GM11168 (cell line): Measurements from ENCODE around the gene ASIC4.

Experiments
- in situ Hi-C: fragments of 300-500 bp; cut with MboI; formaldehyde crosslinking; loops from one replicate; pipeline ENCODE4 v1.12.0; 2022; ENCODE audit warnings: low sequenced_read_pairs; ENCODE audit not compliant: unreplicated experiment

ASIC4 gene

GRCh38 chr2:219527472-219527871, 13.2 kb downstream of the ASIC4 start:
- in situ Hi-C loops: loop anchor here (5.0 to 10.0 kb wide), 2 partner anchors 53 to 125 kb away; no protein-coding TSS in a partner anchor

GRCh38 chr2:219530048-219530963, 16.0 kb downstream of the ASIC4 start:
- in situ Hi-C loops: no loop called here

GRCh38 chr2:219531639-219532377, 17.5 kb downstream of the ASIC4 start:
- in situ Hi-C loops: no loop called here

GRCh38 chr2:219532378-219532649, 18.0 kb downstream of the ASIC4 start:
- in situ Hi-C loops: no loop called here

- in situ Hi-C loops: no loop called here
These were observed 19.8 kb downstream of the ASIC4 start for GRCh38 chr2:219533930-219534661.

- in situ Hi-C loops: no loop called here
These were observed 22.1 kb downstream of the ASIC4 start for GRCh38 chr2:219536425-219536824.

GRCh38 chr2:219536967-219537366, 22.7 kb downstream of the ASIC4 start:
- in situ Hi-C loops: no loop called here

- in situ Hi-C loops: no loop called here
These were observed 23.6 kb downstream of the ASIC4 start for GRCh38 chr2:219537657-219538488.

GRCh38 chr2:219538504-219538951, 24.2 kb downstream of the ASIC4 start:
- in situ Hi-C loops: no loop called here

GRCh38 chr2:219538956-219539788, 24.9 kb downstream of the ASIC4 start:
- in situ Hi-C loops: no loop called here

- in situ Hi-C loops: loop anchor here (10.0 kb wide), 1 partner anchor 105 kb away; no protein-coding TSS in a partner anchor
These were observed 25.8 kb downstream of the ASIC4 start for GRCh38 chr2:219539926-219540678.

GRCh38 chr2:219540784-219541504, 26.7 kb downstream of the ASIC4 start:
- in situ Hi-C loops: loop anchor here (10.0 kb wide), 1 partner anchor 104 kb away; no protein-coding TSS in a partner anchor

GRCh38 chr2:219541611-219542180, 27.4 kb downstream of the ASIC4 start:
- in situ Hi-C loops: loop anchor here (10.0 kb wide), 1 partner anchor 103 kb away; no protein-coding TSS in a partner anchor

- in situ Hi-C loops: loop anchor here (10.0 kb wide), 1 partner anchor 102 kb away; no protein-coding TSS in a partner anchor
These were observed 28.8 kb downstream of the ASIC4 start for GRCh38 chr2:219542931-219543595.

- in situ Hi-C loops: loop anchor here (10.0 kb wide), 1 partner anchor 101 kb away; no protein-coding TSS in a partner anchor
These were observed 29.5 kb downstream of the ASIC4 start, which contains the start of the genes CHPF and TMEM198 for GRCh38 chr2:219543596-219544358. CHPF (minus strand) TSS chr2:219543809; CDS start chr2:219543538, 271 bp downstream. TMEM198 (plus strand) TSS chr2:219544028; CDS start chr2:219544728, 700 bp downstream.
